ENCODE data around the gene IFNA4.
"Not testable (repeated sequence)": the region's sequence is repeated elsewhere in the genome, so short reads cannot be mapped to it uniquely, and the experiment has no call there.

- TF ChIP-seq CTCF (IDR thresholded peaks at IDR 0.05; ENCODE audit: low read depth, low read length); EZH2phosphoT487 (IDR thresholded peaks at IDR 0.05; ENCODE audit: low read depth): not testable (repeated sequence)
Observed at GRCh38 chr9:21212160-21212559, 24.8 kb upstream of the IFNA4 start.

All from OCI-LY3 (cell line).